Embryonic facial prominence (tissue), 1 donor: Measurements from ENCODE around the gene CHIC2.
"Not testable (repeated sequence)": the region's sequence is repeated elsewhere in the genome, so short reads cannot be mapped to it uniquely, and the experiment has no call there.

Experiments used
- DNase-seq: peaks from one replicate; pipeline ENCODE4 v3.0.0-alpha.2; 2016; ENCODE audit errors: extremely low spot score

CHIC2 gene

GRCh38 chr4:54064317-54065111 lies at the start of gene CHIC2:
TSS of gene CHIC2 (minus strand) at chr4:54064605. CDS start at chr4:54064300, 305 bp downstream.
- peak; percentile 88 for DNase-seq

- DNase-seq: not testable (repeated sequence)
Observed at GRCh38 chr4:54113206-54113605, 48.8 kb upstream of the CHIC2 start.

- DNase-seq: no peak
Observed at GRCh38 chr4:54110019-54110416, 45.6 kb upstream of the CHIC2 start.

GRCh38 chr4:54109241-54110018 lies 45.0 kb upstream of the CHIC2 start:
- DNase-seq: no peak

GRCh38 chr4:54107951-54108748 lies 43.7 kb upstream of the CHIC2 start:
- DNase-seq: no peak

GRCh38 chr4:54104907-54105306 lies 40.5 kb upstream of the CHIC2 start:
- DNase-seq: no peak

GRCh38 chr4:54103190-54103574 lies 38.8 kb upstream of the CHIC2 start:
- DNase-seq: no peak

GRCh38 chr4:54102531-54103106 lies 38.2 kb upstream of the CHIC2 start:
- DNase-seq: no peak

- no peak for DNase-seq
Observed at GRCh38 chr4:54101190-54102041, 37.0 kb upstream of the CHIC2 start.

GRCh38 chr4:54100595-54101189 lies 36.3 kb upstream of the CHIC2 start:
- DNase-seq: no peak

GRCh38 chr4:54099748-54100574 lies 35.6 kb upstream of the CHIC2 start, which contains the start of gene GSX2:
TSS of gene GSX2 (plus strand) at chr4:54100163. CDS start at chr4:54100345, 182 bp downstream.
- no peak for DNase-seq

GRCh38 chr4:54099287-54099747 lies 34.9 kb upstream of the CHIC2 start:
- DNase-seq: no peak

- no peak for DNase-seq
Observed at GRCh38 chr4:54098375-54098774, 34.0 kb upstream of the CHIC2 start.

GRCh38 chr4:54097152-54097551 lies 32.7 kb upstream of the CHIC2 start:
- no peak for DNase-seq

- no peak for DNase-seq
Observed at GRCh38 chr4:54096295-54096962, 32.0 kb upstream of the CHIC2 start.

- DNase-seq: no peak
Observed at GRCh38 chr4:54095110-54095825, 30.9 kb upstream of the CHIC2 start.

- DNase-seq: no peak
Observed at GRCh38 chr4:54094451-54094850, 30.0 kb upstream of the CHIC2 start.
